ENCODE results near the gene SLC16A8. TPM values are rescaled to one million over a fixed set of nuclear protein-coding genes. Genes with fewer than 3 reads are reported as not detected.

The SLC16A8 gene
- total RNA-seq, 1 donor from 2014 or later: not detected

DNA sequence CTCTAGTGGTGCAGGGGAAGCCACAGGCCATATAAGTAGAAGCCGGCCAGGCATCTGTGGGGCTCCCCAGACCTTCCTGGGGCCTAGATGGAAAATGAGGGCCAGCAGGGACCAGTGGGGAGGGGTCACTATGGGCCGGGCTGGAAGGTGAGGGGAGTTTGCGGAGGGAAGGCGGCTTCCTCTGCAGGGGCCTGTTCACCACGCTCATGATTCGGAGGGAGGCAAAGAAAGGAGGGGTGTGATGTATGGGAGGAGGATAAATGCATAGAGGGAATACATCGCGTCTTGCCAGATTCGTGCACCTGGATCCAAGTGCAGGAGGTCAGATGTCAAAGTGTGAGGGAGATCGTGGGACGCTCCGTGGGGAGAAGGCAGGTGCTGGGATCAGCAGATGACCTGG lies 6.9 kb downstream of the SLC16A8 start:
- intact Hi-C loops (cut with DNase I): no loop called here
- no peak for ATAC-seq
- no peak for DNase-seq (ENCODE audit: missing footprints)

DNA sequence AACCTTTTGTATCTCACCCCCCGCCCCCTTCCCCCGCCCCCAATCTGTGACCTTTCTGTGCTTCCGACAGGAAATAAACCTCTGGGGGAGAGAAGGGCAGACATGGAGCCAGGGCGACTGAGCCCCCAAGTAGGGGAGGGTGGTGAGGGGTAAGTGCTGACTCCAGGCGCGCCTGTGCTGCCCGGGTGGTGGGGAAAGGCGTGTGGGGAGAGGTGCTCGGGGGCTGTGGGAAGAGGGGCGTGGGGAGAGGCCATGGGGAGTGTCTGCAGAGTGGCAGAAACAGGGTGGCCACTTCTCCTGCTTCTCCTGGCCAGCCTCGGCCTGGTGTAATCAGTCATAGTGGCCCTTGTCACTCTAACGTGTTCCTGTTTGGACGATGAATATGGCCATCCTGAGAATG lies 8.0 kb downstream of the SLC16A8 start:
- DNase-seq (ENCODE audit: missing footprints): no peak
- intact Hi-C loops (cut with DNase I): no loop called here
- no peak for ATAC-seq

DNA sequence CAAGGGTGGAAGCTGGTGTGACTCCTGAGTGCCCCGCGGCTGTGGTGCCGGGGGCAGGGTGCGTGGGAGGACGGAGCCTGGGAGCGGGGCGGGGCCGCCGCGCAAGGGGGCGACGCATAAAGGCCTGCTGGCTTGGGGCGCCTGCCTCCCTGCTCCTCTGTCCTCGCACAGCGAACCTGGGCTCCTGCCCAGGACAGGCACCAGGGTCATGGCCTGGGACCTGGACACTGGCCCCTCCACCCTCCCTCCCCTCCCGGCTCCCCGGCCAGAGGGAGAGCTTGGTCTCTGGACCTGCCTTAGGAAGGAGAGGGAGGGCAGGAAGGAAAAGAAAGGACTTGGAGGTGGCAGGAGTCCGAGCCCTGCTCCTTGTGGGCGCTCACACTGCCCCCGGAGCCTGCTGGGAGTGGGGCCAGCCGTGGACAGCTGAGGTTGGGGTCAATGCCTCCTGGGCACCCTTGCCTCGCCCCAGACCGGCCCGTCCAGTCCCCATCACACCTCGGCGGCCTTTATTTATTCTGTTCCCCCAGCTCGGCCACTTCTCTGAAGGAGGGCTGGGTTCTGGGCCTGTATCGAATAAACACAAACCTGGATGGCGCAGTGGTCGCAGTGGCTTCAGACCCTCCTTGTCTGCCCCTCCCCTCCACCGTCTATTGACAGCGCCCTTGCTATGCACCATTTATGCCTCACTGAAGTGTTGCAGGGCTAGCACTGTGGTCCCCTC lies 8.7 kb downstream of the SLC16A8 start:
- DNase-seq (ENCODE audit: missing footprints): peak; percentile 59
- intact Hi-C loops (cut with DNase I): no loop called here
- ATAC-seq: no peak

DNA sequence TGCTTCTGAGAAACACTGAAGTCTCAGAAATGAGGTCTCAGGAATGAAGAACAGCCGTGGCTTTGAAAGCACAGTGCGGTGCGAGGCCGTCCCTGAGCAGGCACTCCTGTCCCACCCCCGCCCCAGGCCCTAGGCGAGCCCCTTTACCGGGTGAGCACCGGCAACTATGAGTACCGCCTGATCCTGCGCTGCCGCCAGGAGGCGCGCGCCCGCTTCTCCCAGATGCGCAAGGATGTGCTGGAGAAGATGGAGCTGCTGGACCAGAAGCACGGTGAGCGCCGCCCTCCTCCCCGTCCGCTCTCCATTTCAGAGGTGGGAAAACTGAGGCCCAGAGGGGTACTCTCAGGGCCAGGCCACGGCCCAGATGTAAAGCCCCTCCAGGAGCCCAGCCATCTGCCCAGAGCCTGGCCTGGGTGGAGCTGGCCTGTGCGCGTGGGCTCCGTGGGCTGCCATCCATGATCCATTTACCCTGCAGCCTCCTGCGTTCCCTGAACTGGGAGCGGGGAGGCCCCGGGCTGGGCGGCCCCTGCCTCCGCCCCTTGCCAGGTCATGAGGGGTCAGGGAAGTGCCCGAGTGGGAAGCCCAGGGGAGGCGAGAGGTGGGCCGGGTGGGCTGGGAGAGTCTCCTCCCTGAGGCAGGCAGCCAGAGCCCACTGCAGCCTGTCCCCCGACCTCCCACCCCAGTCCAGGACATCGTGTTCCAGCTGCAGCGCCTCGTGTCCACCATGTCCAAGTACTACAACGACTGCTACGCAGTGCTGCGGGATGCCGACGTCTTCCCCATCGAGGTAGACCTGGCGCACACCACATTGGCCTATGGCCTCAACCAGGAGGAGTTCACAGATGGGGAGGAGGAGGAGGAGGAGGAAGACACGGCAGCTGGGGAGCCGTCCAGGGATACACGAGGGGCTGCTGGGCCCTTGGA lies 9.5 kb downstream of the SLC16A8 start:
- peak; percentile 37 for DNase-seq (ENCODE audit: missing footprints)
- no peak for ATAC-seq
- intact Hi-C loops (cut with DNase I): no loop called here

DNA sequence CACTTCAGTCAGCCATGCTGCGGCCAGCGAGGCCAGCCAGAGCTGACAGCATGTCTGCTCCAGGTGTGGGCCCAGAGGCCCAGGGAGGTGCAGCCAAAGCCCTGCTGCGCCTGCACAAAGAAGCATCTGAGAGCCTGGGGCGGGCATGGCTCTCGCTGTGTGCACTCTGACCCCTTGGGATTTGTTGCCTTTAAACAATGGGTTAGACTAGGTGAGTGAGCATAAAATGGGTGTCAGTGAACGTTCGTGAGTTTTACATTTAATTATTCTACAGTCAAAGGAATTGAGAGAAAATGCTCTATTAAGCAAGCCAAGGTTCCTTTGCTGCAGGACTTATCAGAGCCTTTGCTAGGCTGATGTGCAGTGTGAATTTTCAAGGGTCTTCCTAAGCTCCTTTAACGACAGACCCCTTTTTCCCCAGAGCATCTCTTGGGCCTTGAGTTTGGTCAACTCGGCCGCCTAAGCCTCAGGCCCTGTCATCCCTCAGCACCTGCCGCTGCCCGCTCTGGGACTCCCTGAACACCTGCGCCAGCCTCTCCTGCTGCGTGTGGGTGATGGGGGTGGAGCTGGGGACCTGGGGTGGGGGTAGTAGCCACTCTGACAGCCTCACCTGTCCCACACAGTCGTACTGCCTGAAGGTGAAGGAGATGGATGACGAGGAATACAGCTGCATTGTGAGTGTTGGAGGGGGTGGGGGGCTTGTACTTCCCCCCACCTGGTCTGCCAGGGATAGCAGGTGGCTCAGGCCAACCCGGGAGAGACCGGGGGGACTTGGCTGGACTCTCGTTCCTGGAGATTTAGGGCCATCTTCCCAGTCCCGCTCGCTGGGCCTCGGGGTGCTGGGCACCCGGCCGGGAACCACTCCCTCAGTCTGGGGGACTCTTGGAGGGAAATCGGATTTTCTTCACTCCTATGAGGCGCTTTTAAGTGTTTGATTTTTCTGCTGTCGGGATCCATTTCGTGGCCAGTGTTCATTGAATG lies 10.5 kb downstream of the SLC16A8 start:
- intact Hi-C loops (cut with DNase I): no loop called here
- ATAC-seq: no peak
- DNase-seq (ENCODE audit: missing footprints): no peak

DNA sequence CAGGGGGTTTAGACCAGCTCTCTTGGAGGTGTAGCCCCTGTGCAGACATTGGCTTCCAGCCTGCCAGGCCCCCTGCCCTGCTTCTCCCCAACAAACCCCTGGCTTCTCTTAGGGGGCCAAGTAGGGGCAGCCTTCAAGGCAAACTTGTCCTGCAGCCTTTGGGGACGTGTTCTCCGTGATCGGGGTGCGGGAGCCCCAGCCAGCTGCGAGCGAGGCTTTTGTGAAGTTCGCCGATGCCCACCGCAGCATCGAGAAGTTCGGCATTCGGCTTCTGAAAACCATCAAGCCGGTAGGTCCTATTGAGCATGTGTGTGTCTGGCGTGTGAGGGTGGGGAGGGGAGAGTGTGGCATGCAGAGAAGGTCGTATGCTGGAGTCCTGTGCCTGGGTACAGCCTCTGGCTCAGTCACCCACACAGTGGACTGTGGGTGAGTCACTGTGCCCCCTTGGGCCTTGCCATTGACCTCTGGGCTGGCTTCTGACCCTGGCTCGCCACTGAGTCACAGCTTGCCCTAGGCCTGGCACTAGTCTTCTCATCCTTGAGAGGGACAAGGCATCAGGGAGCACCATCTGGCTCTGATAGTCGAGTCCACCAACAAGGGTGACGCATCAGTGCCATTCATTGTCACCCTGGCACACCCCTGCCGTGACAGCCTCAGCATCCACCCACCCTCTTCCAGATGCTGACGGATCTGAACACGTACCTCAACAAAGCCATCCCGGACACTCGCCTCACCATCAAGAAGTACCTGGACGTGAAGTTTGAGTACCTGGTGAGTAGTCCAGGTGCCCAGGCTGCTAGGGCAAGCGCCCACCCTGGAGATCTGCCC lies 11.4 kb downstream of the SLC16A8 start:
- intact Hi-C loops (cut with DNase I): no loop called here
- DNase-seq (ENCODE audit: missing footprints) (no peak), ATAC-seq (no peak)

DNA sequence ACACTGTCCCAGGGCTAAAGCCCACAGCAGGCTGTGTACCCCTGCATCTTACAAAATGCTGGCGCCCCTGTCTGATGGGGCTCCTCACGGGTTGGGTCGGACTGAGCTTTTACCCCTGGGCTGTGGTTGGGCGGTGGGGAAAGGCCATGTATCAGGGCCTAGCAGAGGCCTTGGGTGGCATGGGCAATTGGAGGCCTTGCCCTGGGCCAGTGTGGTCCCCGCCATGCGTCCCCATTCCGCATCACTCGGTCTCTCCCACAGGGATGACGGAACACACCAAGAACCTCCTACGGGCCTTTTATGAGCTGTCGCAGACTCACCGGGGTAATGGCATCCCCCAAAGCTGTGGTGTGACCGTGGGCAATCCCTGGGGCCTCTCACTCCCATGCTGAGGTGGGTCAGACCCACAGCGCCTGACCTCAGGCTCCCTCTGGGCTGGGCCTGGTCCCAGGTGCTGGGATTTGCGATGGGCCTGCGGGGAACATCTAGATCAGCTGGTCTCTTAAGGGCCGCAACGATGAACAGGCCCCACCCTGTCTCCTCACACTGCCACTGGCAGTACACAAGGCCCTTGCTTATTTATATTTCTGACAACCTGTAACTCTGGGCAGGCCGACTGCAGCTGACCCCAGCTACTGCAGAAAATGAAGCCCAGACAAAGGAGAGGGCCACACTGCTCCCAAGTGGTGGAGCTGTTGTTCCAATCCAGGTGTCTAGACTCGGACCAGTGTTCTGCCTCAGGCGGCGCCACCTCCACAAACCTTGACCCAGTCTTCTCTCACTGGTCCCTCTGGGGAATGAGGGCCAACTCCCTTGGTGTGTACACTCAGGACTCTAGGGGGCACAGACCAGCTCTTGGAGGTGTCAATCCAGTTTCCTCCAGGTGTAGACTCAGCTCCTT lies 12.3 kb downstream of the SLC16A8 start:
- DNase-seq (ENCODE audit: missing footprints) (no peak), ATAC-seq (no peak)
- intact Hi-C loops (cut with DNase I): no loop called here

DNA sequence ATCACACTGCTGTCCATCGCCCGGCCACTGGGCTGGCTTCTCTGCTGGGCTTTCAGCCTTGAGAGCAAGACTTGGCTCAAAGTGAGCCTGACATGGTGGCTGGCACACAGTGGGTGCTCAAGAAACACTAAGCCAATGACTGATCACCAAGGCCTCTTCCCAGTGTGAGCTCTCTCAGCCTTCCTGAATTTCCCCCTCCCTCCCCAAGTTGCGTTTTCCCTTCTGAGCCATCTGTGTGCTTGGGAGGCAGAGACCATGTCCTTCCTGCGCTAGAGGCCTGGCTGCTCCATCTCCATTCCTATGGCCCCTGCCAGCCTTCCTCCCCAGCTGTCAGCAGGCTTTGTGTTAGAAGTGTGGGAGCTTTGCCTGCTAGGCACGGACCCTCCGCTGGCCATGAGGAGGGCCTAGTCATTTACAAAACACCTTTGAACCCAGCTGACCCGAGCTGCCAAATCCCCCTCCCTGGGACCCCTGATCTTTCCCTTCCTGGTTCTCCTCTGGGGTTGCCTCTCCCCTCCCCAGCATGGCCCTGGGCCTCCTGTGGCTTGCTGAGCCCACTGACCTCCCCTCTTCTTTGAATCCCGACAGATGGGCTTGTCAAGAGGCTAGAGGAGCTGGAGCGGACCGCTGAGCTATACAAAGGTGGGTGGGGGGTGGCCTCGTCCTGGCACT lies 13.6 kb downstream of the SLC16A8 start:
- no peak for DNase-seq (ENCODE audit: missing footprints)
- no peak for ATAC-seq
- intact Hi-C loops (cut with DNase I): no loop called here

DNA sequence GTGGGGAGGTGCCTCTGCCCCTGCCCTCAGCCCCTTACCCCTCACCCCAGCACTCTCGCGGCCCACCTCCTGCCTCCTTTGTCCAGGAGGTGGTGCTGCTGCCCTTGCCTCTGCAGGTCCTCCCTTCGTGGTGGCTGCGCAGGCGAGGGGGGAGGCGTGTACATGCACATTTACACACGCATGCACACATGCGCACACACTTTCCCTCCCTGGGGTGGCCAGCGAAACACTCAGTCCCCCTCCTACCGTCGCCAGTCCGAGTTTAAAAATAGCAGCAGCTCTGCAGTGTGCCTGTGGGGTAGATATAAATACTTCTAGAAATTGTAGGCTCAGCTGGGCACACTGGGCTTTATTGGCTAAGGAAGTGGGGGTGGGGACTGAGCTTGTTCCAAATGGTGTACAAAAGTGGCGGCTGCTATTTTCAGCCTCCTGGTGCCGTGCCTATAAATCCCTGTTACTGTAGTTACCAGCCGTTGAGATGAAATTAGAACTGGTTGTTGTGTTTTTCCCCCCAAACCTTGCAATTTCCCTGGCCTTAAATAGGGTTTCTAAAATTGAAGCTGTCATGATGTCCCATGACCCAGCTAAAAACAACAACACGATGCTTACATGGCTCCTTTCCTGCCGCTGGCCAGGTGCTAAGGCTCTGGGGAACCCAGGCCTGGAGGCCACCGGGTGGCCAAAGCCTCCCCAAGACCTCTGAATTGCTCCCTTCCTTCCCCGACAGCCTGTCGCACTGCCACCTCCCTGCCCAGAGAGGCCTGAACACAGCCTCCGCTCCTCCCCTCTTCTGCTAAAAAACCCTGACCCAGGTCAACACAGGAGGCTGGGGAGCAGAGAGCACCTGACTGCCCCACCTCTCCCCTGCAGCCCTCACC lies 14.4 kb downstream of the SLC16A8 start:
- DNase-seq (ENCODE audit: missing footprints) (peak; percentile 87), ATAC-seq (peak; percentile 88)

DNA sequence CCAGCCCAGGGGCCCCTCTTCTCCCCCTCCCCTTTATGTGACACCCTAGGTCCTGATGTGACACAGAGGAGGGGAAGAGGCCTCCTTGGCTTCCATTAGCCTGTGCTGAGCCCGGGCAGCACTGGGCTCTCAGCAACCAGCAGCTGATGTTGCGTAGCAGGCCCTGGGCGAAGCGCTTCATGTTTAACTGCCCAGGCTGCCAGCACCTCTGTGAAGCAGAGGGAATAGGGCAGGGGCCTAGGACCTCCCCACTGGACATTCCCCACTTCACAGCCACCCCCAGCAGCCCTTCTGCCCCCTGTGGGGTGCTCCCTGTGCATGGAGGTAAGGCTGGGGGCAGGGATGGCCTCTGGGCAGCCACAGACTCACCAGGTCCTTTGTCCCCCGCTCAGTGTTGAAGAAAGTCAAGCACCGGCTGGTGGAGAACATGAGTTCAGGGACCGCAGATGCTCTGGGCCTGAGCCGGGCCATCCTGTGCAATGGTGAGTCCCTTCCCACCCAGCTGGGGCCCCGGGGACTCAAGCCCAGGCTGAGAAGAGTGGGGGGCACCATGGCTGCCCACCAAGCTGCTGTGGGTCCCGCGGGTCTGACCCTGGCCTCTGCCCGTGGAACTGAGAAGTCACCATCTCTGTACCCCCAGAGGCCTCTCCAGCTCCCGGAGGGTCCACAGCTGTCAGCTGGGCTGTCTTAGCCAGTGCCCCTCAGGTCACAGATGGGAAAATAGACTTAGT lies 15.2 kb downstream of the SLC16A8 start:
- intact Hi-C loops (cut with DNase I): no loop called here
- DNase-seq (ENCODE audit: missing footprints) (no peak), ATAC-seq (no peak)

More for the DNA sequence above, 14.4 kb downstream of the SLC16A8 start:
- intact Hi-C loops (cut with DNase I): no loop called here

DNA sequence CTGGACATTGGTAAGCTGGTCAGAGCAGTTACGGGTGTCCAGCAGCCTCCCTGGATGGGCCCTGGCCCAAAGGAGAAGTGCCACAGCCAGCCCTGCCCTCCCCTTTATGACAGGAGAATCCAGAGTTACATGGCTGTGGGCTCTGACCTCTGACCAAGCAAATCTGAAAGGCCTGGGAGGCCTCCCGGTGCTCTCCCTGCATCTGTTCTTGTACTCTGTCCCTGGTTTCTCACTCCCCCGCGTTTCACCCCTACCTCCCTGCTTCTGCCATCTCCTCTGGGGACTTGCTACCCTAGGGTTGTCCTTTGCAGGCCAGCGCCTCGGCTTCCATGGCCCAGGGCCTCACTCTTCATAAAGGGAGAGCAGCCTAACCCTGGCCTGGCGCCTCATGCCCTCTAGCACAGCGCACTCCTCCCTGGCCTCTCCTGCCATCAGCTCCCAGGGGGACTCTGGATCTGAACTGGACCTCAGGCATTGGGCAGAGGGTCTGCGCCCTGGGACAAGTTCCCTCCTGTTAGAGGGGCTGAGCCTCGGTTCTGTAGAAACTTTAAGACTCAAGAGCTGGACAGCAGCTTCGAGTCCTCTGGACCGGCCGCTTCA lies 16.1 kb downstream of the SLC16A8 start:
- ATAC-seq (no peak), DNase-seq (ENCODE audit: missing footprints) (no peak)
- intact Hi-C loops (cut with DNase I): no loop called here

DNA sequence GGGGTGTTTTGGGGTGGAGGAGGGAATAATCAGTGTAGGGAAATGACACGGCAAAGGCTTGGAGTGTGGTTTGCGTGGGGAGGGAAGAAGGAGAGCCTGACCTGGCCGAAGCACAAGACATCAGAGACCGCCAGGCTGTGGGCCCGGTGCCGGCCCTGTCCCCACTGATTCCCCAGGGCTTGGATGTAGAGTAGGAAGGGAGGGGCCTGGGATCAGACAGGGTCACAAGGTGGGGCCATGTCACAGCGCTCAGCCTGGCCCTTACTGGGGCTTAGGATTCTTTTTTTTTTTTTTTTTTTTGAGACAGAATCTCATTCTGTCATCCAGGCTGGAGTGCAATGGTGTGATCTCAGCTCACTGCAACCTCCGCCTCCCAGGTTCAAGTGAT lies 17.0 kb downstream of the SLC16A8 start:
- intact Hi-C loops (cut with DNase I): no loop called here
- ATAC-seq: no peak
- DNase-seq (ENCODE audit: missing footprints): no peak

DNA sequence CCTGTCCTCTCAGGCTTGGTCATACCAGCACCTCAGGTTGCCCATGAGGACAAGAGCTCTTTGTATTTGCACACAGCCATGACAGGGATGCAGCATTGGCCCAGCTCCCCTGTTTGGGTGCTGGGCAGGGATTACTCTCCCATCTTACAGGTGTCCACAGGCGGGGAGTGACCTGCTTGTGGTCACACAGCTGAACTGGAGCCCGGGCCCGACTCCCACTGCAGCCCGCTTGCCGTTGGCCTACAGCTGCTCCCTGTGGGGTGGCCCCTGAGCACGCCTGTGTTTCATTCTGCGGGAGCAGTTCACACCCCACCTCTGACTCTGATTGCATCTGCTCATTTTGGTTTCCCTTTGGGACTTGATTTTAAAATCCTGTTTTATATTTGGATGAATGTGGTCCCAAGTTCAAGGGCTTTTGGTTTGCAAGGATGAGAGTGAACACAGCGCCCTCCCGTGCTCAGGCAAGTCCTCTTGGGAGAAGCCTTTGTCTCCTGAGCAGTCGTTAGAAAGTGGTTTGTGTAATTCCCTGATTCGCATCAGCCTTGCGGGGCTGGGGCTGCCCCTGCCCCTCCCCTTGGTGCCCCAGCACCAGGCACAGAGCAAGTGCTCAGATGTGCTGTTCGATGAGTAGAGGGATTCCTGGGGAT lies 17.5 kb downstream of the SLC16A8 start:
- no peak for DNase-seq (ENCODE audit: missing footprints)
- intact Hi-C loops (cut with DNase I): no loop called here
- no peak for ATAC-seq

DNA sequence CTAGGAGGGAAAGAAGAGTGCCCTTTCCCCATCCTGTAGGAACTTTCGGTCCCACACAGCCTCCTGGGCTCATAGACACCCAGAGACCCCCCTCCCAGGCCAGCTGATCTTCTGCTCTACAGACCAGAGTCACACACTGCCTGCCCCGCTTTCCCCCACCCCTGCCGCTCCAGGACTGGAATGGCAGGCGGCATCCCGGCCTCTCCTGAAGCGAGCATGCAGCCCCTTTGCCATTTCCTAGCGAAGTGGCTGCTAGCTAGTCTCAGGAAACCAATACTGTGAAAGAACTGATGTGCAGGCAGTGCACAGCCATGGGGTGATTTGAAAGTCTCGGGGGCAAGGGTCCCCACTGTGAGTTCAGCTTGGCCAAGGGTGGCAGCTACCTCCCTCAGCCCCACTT lies 18.4 kb downstream of the SLC16A8 start:
- ATAC-seq (no peak), DNase-seq (ENCODE audit: missing footprints) (no peak)
- intact Hi-C loops (cut with DNase I): no loop called here

All from Right ventricle myocardium inferior (tissue), 1 donor.